Endothelial cell (in vitro differentiated cells): ENCODE results near the gene TLX2. TPM values are rescaled to one million over a fixed set of nuclear protein-coding genes. Genes with fewer than 3 reads are reported as not detected.

Experiments used
- DNase-seq: peaks from one replicate; pipeline ENCODE4 v3.0.0; 2021; ENCODE audit warnings: low spot score
- H3K27ac Mint-ChIP-seq: one replicate; pipeline ENCODE4 v1.8.0; 2021; ENCODE audit warnings: mixed read lengths, inconsistent platforms; ENCODE audit not compliant: unreplicated experiment
- H3K27me3 Mint-ChIP-seq: one replicate; pipeline ENCODE4 v1.8.0; 2021; ENCODE audit warnings: mild to moderate bottlenecking, moderate library complexity, mixed read lengths, inconsistent platforms; ENCODE audit not compliant: unreplicated experiment
- H3K36me3 Mint-ChIP-seq: one replicate; pipeline ENCODE4 v1.8.0; 2021; ENCODE audit warnings: mild to moderate bottlenecking, low read depth, mixed read lengths, inconsistent platforms; ENCODE audit not compliant: unreplicated experiment
- H3K4me1 Mint-ChIP-seq: one replicate; pipeline ENCODE4 v1.8.0; 2021; ENCODE audit warnings: mild to moderate bottlenecking, mixed read lengths, inconsistent platforms; ENCODE audit not compliant: unreplicated experiment
- H3K4me3 Mint-ChIP-seq: one replicate; pipeline ENCODE4 v1.8.0; 2021; ENCODE audit warnings: mild to moderate bottlenecking, mixed read lengths, inconsistent platforms; ENCODE audit not compliant: unreplicated experiment
- H3K9me3 Mint-ChIP-seq: one replicate; pipeline ENCODE4 v1.8.0; 2021; ENCODE audit warnings: mixed read lengths, inconsistent platforms; ENCODE audit not compliant: unreplicated experiment
- total RNA-seq: library from RNA; stranded (reverse); fragmentation: NEBNext Ultra II Directional; extraction: Animal tissue kit (Norgen Biotek cat#: 25700); gene quantifications from one replicate; pipeline ENCODE4 v1.2.1, GENCODE V29; 2021; ENCODE audit not compliant: unreplicated experiment
- TF ChIP-seq, protein P1 (sequence below): fragments of 200-600 bp; sonication (generic); IDR thresholded peaks from one replicate; pipeline ENCODE4 v1.5.0; 2021; ENCODE audit warnings: antibody characterized with exemption; ENCODE audit not compliant: unreplicated experiment

TLX2 gene
- total RNA-seq, 1 donor from 2014 or later = not detected

GRCh38 chr2:74491648-74492544 is 22.4 kb upstream of the TLX2 start:
- Mint-ChIP-seq H3K36me3 (peaks cover 39% of the 10 kb centered on the region), H3K27ac (peak overlapping the region; percentile 10), H3K4me3 (peak overlapping the region; percentile 63), H3K4me1 (no peaks in the 10 kb centered on the region), H3K27me3 (peaks cover 13% of the 10 kb centered on the region), H3K9me3 (no peaks in the 10 kb centered on the region)
- TF ChIP-seq, protein P1, sequence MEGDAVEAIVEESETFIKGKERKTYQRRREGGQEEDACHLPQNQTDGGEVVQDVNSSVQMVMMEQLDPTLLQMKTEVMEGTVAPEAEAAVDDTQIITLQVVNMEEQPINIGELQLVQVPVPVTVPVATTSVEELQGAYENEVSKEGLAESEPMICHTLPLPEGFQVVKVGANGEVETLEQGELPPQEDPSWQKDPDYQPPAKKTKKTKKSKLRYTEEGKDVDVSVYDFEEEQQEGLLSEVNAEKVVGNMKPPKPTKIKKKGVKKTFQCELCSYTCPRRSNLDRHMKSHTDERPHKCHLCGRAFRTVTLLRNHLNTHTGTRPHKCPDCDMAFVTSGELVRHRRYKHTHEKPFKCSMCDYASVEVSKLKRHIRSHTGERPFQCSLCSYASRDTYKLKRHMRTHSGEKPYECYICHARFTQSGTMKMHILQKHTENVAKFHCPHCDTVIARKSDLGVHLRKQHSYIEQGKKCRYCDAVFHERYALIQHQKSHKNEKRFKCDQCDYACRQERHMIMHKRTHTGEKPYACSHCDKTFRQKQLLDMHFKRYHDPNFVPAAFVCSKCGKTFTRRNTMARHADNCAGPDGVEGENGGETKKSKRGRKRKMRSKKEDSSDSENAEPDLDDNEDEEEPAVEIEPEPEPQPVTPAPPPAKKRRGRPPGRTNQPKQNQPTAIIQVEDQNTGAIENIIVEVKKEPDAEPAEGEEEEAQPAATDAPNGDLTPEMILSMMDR = no peak
- DNase-seq = no peak

GRCh38 chr2:74493546-74493945 is 20.7 kb upstream of the TLX2 start:
- H3K4me1 Mint-ChIP-seq = peaks cover 7% of the 10 kb centered on the region

DNA sequence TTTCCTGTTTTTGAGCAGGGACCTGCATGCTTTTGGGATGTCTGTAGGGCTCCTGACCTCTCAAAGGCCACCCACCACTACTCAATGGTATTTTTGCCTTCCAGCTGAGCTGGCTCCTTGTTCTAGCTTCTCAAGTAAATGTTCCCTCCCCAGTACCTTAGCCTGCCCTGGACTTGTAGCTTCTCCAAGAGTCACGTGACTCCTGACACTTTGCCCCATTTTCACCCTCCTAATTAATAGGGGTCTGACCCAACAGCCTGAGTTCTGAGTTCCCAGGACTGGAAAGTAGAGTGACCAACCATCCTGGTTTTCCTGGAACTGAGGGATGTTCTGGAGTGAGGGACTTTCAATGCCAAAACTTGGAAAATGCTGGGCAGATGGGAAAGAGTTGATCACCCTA is 18.8 kb upstream of the TLX2 start:
- Mint-ChIP-seq H3K9me3 (no peaks in the 10 kb centered on the region), H3K36me3 (peaks cover 26% of the 10 kb centered on the region), H3K27me3 (peaks cover 29% of the 10 kb centered on the region)

More at GRCh38 chr2:74493546-74493945, 20.7 kb upstream of the TLX2 start:
- Mint-ChIP-seq H3K9me3 (no peaks in the 10 kb centered on the region), H3K36me3 (peaks cover 39% of the 10 kb centered on the region), H3K4me3 (peak overlapping the region; percentile 39), H3K27me3 (peaks cover 22% of the 10 kb centered on the region), H3K27ac (no peak overlapping the region)
- TF ChIP-seq, protein P1 = no peak
- DNase-seq = no peak

GRCh38 chr2:74496997-74497776 is 17.1 kb upstream of the TLX2 start:
- H3K4me3 Mint-ChIP-seq = peak overlapping the region; percentile 77
- peaks cover 37% of the 10 kb centered on the region for H3K27me3 Mint-ChIP-seq
- H3K4me1 Mint-ChIP-seq = peaks cover 13% of the 10 kb centered on the region
- H3K27ac Mint-ChIP-seq = no peak overlapping the region
- DNase-seq = no peak
- peaks cover 13% of the 10 kb centered on the region for H3K36me3 Mint-ChIP-seq
- TF ChIP-seq, protein P1 = no peak
- H3K9me3 Mint-ChIP-seq = no peaks in the 10 kb centered on the region

More for the DNA sequence above, 18.8 kb upstream of the TLX2 start:
- TF ChIP-seq, protein P1 = no peak
- H3K4me1 Mint-ChIP-seq = peaks cover 13% of the 10 kb centered on the region
- H3K4me3 Mint-ChIP-seq = no peak overlapping the region
- DNase-seq = no peak
- H3K27ac Mint-ChIP-seq = no peak overlapping the region
